SK-N-MC (cell line): ENCODE measurements around the gene KRABD2.

Source experiments
- EZH2 ChIP-seq: fragments of 200-600 bp; sonication (generic); IDR thresholded peaks from one replicate; pipeline ENCODE4 v1.6.1; 2017; ENCODE audit warnings: antibody characterized with exemption
- POLR2AphosphoS5 ChIP-seq: IDR thresholded peaks from 2 replicates; pipeline ENCODE4 v1.6.1; 2012; ENCODE audit warnings: mild to moderate bottlenecking, low read depth, low read length, borderline replicate concordance

DNA sequence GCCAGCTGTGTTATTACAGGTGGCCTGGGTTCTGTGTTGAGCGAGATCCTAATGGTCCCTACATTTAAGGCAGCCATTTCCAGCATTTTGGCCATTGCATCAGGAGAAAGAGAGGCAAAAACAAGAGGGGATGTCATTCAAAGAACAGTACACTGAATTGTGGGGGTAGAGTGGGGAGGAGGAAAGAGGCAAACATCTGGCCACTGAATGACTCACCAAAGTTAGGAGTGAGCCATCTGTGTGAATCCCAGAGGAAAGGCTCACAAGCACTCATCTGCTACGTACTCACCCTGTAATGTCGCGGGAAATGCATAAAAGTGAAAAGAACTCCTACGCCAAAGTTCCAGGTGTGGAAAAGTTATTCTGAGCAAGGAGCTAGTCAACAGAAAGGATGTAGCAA is 16.7 kb downstream of the KRABD2 start:
- TF ChIP-seq EZH2 (no peak), POLR2AphosphoS5 (no peak)
